ENCODE results near the gene CEACAM18. TPM values are rescaled to one million over a fixed set of nuclear protein-coding genes. Genes with fewer than 3 reads are reported as not detected.

Gene CEACAM18
- total RNA-seq, 1 donor from 2014 or later: not detected

- Mint-ChIP-seq H3K27me3 (peaks cover 8% of the 10 kb centered on the region), H3K4me3 (no peak overlapping the region), H3K4me1 (ENCODE audit: unreplicated experiment) (no peaks in the 10 kb centered on the region), H3K36me3 (no peaks in the 10 kb centered on the region), H3K27ac (no peak overlapping the region), H3K9me3 (no peaks in the 10 kb centered on the region)
- no peak for DNase-seq (ENCODE audit: extremely low spot score, unreplicated experiment)
- TF ChIP-seq, protein P1, sequence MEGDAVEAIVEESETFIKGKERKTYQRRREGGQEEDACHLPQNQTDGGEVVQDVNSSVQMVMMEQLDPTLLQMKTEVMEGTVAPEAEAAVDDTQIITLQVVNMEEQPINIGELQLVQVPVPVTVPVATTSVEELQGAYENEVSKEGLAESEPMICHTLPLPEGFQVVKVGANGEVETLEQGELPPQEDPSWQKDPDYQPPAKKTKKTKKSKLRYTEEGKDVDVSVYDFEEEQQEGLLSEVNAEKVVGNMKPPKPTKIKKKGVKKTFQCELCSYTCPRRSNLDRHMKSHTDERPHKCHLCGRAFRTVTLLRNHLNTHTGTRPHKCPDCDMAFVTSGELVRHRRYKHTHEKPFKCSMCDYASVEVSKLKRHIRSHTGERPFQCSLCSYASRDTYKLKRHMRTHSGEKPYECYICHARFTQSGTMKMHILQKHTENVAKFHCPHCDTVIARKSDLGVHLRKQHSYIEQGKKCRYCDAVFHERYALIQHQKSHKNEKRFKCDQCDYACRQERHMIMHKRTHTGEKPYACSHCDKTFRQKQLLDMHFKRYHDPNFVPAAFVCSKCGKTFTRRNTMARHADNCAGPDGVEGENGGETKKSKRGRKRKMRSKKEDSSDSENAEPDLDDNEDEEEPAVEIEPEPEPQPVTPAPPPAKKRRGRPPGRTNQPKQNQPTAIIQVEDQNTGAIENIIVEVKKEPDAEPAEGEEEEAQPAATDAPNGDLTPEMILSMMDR (conservative IDR thresholded peaks at IDR 0.05): no peak
These were observed 47.3 kb downstream of the CEACAM18 start for GRCh38 chr19:51525651-51526050.

- Mint-ChIP-seq H3K9me3 (no peaks in the 10 kb centered on the region), H3K27me3 (peaks cover 22% of the 10 kb centered on the region), H3K4me3 (no peak overlapping the region), H3K36me3 (no peaks in the 10 kb centered on the region), H3K27ac (no peak overlapping the region), H3K4me1 (ENCODE audit: unreplicated experiment) (no peaks in the 10 kb centered on the region)
- TF ChIP-seq, protein P1 (conservative IDR thresholded peaks at IDR 0.05): no peak
- DNase-seq (ENCODE audit: extremely low spot score, unreplicated experiment): no peak
These were observed 51.0 kb downstream of the CEACAM18 start for GRCh38 chr19:51529301-51529700.

DNA sequence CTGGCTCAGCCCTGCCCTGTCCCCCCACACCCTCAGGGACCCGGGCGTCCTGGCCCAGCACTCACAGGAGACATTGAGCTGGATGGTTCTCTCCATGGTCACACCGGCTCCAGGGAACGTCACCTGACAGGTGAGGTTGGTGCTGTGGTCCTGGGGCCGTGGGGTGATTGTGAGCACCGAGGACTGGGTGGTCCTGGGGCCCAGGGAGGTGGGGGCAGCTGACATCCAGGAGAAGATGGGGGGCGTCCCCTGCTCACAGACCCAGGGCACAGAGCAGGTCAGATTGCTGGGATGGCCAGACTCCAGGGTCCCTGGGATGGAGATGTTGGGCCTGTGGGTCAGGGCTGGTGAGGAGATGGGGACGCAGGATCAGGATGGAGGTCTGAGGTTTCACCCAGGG, 52.3 kb downstream of the CEACAM18 start:
- H3K36me3 Mint-ChIP-seq: no peaks in the 10 kb centered on the region
- no peaks in the 10 kb centered on the region for H3K4me1 Mint-ChIP-seq (ENCODE audit: unreplicated experiment)
- TF ChIP-seq, protein P1 (conservative IDR thresholded peaks at IDR 0.05): no peak
- no peak overlapping the region for H3K27ac Mint-ChIP-seq
- peaks cover 22% of the 10 kb centered on the region for H3K27me3 Mint-ChIP-seq
- H3K9me3 Mint-ChIP-seq: no peaks in the 10 kb centered on the region
- DNase-seq (ENCODE audit: extremely low spot score, unreplicated experiment): no peak
- H3K4me3 Mint-ChIP-seq: no peak overlapping the region

DNA sequence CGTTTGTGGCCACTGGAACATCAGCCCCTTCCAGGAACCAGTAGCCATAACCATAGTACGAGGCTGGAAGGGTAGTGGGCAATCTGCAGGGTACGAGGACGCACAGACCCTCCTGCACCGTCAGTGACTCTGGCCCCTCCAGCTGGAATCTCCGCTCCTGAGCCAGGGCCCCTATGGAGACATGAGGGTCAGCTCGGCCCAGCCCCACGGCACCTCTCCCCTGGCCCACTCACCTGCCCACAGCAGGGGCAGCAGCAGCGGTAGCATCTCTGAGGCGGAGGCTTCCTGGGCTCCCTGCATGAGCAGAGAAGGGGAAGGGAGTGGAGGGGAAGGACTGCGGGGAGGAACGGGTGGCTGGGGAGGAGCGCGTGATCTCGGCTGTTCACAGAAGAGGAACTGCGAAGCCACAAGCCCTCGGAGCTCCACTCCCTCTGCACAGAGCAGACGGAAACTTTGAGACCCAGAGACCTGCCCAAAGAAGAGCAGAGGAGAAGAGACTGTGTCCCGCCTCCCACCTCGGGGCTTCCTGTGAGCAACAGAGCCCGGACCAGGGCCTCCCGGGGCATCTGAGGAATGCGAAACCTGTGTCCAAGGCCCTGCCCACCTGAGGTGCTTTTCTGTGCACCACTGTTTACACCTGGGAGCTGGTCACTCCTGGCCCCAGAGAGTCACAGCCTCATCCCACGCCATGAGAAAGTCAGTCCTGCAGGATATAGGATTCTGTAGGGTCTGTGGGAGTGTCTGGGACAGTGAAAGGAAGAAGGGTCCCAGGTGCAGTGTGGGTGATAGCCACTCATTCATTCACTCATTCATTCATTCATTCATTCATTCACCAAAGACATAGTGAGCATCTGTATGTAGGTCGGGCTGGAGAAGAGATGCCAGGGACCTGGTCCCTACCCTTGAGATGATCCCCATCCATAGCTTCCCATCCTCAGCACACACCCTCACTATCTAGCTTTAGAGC, 53.3 kb downstream of the CEACAM18 start, which contains the start of gene SIGLEC6:
SIGLEC6 (minus strand) TSS at position 322 of the 967 bp plus-strand sequence; CDS start at position 300, 22 bp downstream.
- H3K27ac Mint-ChIP-seq: no peak within 1 kb of the TSS
- no peaks in the 10 kb centered on the region for H3K36me3 Mint-ChIP-seq
- H3K27me3 Mint-ChIP-seq: peaks cover 22% of the 10 kb centered on the region
- TF ChIP-seq, protein P1 (conservative IDR thresholded peaks at IDR 0.05): no peak
- no peaks in the 10 kb centered on the region for H3K9me3 Mint-ChIP-seq
- no peak for DNase-seq (ENCODE audit: extremely low spot score, unreplicated experiment)
- H3K4me1 Mint-ChIP-seq (ENCODE audit: unreplicated experiment): no peaks in the 10 kb centered on the region
- no peak within 1 kb of the TSS for H3K4me3 Mint-ChIP-seq

DNA sequence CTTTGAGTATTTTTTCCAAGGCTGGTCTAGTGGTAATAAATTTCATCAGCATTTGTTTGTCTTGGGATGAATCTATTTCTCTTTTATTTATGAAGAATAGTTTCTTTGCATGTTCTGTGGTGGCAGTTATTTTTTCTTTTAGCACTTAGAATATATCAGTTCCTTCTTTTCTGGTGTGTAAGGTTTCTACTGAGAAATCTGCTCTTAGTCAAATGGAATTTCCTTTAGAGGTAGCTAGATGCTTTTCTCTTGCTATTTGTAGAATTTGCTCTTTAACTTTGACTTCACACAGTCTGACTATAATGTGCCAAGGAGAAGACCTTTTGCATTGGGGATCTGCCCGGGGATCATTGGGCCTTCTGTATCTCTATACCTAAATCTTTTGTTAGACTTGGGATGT, 57.2 kb downstream of the CEACAM18 start:
- Mint-ChIP-seq H3K27me3 (peaks cover 18% of the 10 kb centered on the region), H3K4me3 (no peak overlapping the region), H3K36me3 (no peaks in the 10 kb centered on the region), H3K9me3 (no peaks in the 10 kb centered on the region), H3K4me1 (ENCODE audit: unreplicated experiment) (no peaks in the 10 kb centered on the region), H3K27ac (no peak overlapping the region)
- DNase-seq (ENCODE audit: extremely low spot score, unreplicated experiment): no peak
- TF ChIP-seq, protein P1 (conservative IDR thresholded peaks at IDR 0.05): no peak

All from type B pancreatic cell (in vitro differentiated cells).